ENCODE data around the gene DNAH14. TPM values are rescaled to one million over a fixed set of nuclear protein-coding genes. Genes with fewer than 3 reads are reported as not detected.
"Not testable (repeated sequence)": the region's sequence is repeated elsewhere in the genome, so short reads cannot be mapped to it uniquely, and the experiment has no call there.

Gene DNAH14
- total and polyA plus RNA-seq, 9 of the 15 experiments (the other 6 are each of a cell fraction or from before 2014, with no cell fraction given), result 58.4 to 142 (median 98.4) TPM

DNA sequence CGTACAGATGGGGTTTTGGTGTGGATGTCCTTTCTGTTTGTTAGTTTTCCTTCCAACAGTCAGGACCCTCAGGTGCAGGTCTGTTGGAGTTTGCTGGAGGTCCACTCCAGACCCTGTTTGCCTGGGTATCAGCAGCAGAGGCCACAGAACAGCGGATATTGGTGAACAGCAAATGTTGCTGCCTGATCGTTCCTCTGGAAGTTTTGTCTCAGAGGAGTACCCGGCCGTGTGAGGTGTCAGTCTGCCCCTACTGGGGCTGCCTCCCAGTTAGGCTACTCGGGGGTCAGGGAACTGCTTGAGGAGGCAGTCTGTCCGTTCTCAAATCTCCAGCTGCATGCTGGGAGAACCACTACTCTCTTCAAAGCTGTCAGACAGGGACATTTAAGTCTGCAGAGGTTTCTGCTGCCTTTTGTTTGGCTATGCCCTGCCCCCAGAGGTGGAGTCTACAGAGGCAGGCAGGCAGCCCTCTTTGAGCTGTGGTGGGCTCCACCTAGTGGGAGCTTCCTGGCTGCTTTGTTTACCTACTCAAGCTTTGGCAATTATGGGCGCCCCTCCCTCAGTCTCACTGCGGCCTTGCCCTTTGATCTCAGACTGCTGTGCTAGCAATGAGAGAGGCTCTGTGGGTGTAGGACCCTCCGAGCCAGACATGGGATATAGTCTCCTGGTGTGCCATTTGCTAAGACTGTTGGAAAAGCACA, 16.3 kb downstream of the DNAH14 start:
- intact Hi-C loops (cut with micrococcal nuclease); CTCF ChIA-PET (ENCODE audit: low intra/inter-chr PET ratio); H3K36me3 ChIP-seq (ENCODE audit: control insufficient read depth, insufficient read depth, low read length); H3K4me3 ChIP-seq; H3K9me3 ChIP-seq (replicated peaks; ENCODE audit: control insufficient read depth, insufficient read depth, low read depth, low read length); POLR2A ChIA-PET; H3K4me2 ChIP-seq (ENCODE audit: insufficient read depth, low read length); H4K20me1 ChIP-seq (replicated peaks; ENCODE audit: control insufficient read depth, insufficient read depth, low read length); BruUV-seq (replicated peaks); H3K4me1 ChIP-seq (replicated peaks in 1 of 2; ENCODE audit: control insufficient read depth in 2 of 2, insufficient read depth in 2 of 2, low read length in 2 of 2); H3K9me1 ChIP-seq (ENCODE audit: control insufficient read depth, insufficient read depth, low read length); H2AFZ ChIP-seq (ENCODE audit: low read depth, low read length); FAIRE-seq; H3K9ac ChIP-seq (ENCODE audit: insufficient read depth in 1 of 2, low read depth in 2 of 2, low read length in 2 of 2); H3K27ac ChIP-seq (ENCODE audit: extremely low read depth, low read depth, low read length); H3K27me3 ChIP-seq (ENCODE audit: control insufficient read depth in 2 of 2, insufficient read depth in 2 of 2, low read length in 2 of 2): not testable (repeated sequence)
- DNase-seq (ENCODE audit: extremely low read depth in 1 of 4, low spot score in 3 of 4) (peak in 1 of 4 experiments; percentile 24), ATAC-seq (peak; percentile 77)
- in situ Hi-C loops (cut with MboI), result loop anchor here (5.0 to 25.0 kb wide), 2 partner anchors 117 to 833 kb away; partner anchors contain the start of gene FBXO28
- WGBS (ENCODE audit: insufficient coverage, low coverage, missing lambda C conversion rate), result 58% methylated on average over 9 of the region's 10 CpGs
- H3K79me2 ChIP-seq (ENCODE audit: control insufficient read depth, insufficient read depth, low read length), result peaks cover 45% of the 10 kb centered on the region
- TF ChIP-seq, protein P1, sequence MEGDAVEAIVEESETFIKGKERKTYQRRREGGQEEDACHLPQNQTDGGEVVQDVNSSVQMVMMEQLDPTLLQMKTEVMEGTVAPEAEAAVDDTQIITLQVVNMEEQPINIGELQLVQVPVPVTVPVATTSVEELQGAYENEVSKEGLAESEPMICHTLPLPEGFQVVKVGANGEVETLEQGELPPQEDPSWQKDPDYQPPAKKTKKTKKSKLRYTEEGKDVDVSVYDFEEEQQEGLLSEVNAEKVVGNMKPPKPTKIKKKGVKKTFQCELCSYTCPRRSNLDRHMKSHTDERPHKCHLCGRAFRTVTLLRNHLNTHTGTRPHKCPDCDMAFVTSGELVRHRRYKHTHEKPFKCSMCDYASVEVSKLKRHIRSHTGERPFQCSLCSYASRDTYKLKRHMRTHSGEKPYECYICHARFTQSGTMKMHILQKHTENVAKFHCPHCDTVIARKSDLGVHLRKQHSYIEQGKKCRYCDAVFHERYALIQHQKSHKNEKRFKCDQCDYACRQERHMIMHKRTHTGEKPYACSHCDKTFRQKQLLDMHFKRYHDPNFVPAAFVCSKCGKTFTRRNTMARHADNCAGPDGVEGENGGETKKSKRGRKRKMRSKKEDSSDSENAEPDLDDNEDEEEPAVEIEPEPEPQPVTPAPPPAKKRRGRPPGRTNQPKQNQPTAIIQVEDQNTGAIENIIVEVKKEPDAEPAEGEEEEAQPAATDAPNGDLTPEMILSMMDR (IDR thresholded peaks at IDR 0.05 in 2 of 3, conservative IDR thresholded peaks at IDR 0.05 in 1 of 3; ENCODE audit: insufficient read depth in 2 of 3, low read depth in 1 of 3, low read length in 3 of 3), result peak in 2 of 3 experiments; percentile 20 to 64; a peak in 4 of 6 replicates
- 0 out of 2 replicates have a peak, but pooled peaks have one; percentile 15 for TF ChIP-seq ZNF766 (CRISPR knock-in tag; conservative IDR thresholded peaks at IDR 0.05)

DNA sequence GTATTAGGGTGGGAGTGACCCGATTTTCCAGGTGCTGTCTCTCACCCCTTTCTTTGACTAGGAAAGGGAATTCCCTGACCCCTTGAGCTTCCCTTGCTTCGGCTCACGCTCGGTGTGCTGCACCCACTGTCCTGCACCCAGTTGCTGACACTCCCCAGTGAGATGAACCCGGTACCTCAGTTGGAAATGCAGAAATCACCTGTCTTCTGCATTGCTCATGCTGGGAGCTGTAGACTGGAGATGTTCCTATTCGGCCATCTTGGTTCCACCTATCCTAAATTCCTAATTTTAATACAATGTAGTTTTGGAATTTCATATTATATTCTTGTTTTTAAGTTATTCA, 16.8 kb downstream of the DNAH14 start:
- intact Hi-C loops (cut with micrococcal nuclease); DNase-seq (ENCODE audit: extremely low read depth in 1 of 4, low spot score in 3 of 4); H2AFZ ChIP-seq (ENCODE audit: low read depth, low read length); FAIRE-seq; H3K4me3 ChIP-seq; H3K4me1 ChIP-seq (replicated peaks in 1 of 2; ENCODE audit: control insufficient read depth in 2 of 2, insufficient read depth in 2 of 2, low read length in 2 of 2); H3K9me1 ChIP-seq (ENCODE audit: control insufficient read depth, insufficient read depth, low read length); H3K9ac ChIP-seq (ENCODE audit: insufficient read depth in 1 of 2, low read depth in 2 of 2, low read length in 2 of 2); H3K4me2 ChIP-seq (ENCODE audit: insufficient read depth, low read length); H3K27me3 ChIP-seq (ENCODE audit: control insufficient read depth in 2 of 2, insufficient read depth in 2 of 2, low read length in 2 of 2); POLR2A ChIA-PET; BruUV-seq (replicated peaks); H4K20me1 ChIP-seq (replicated peaks; ENCODE audit: control insufficient read depth, insufficient read depth, low read length); H3K36me3 ChIP-seq (ENCODE audit: control insufficient read depth, insufficient read depth, low read length); H3K9me3 ChIP-seq (replicated peaks; ENCODE audit: control insufficient read depth, insufficient read depth, low read depth, low read length); H3K27ac ChIP-seq (ENCODE audit: extremely low read depth, low read depth, low read length); CTCF ChIA-PET (ENCODE audit: low intra/inter-chr PET ratio): not testable (repeated sequence)
- WGBS (ENCODE audit: insufficient coverage, low coverage, missing lambda C conversion rate), result 95% methylated on average over 6 of the region's 6 CpGs
- in situ Hi-C loops (cut with MboI), result loop anchor here (5.0 to 25.0 kb wide), 2 partner anchors 116 to 834 kb away; partner anchors contain the start of gene FBXO28
- H3K79me2 ChIP-seq (ENCODE audit: control insufficient read depth, insufficient read depth, low read length), result peaks cover 49% of the 10 kb centered on the region
- ATAC-seq, result 0 out of 3 replicates have a peak, but pooled peaks have one; percentile 20

Data from K562 (cell line).